K562 (cell line): ENCODE data around the gene CNTROB. TPM values are rescaled to one million over a fixed set of nuclear protein-coding genes. Genes with fewer than 3 reads are reported as not detected.

Source experiments
- ATAC-seq: fragments of 200-7000 bp; cut with Tn5 transposase; 3 replicates; pipeline ENCODE4 v1.9.1; 2020; ENCODE audit warnings: moderate library complexity
- BruUV-seq: library from RNA; stranded (reverse); fragments of 400-500 nt; replicated peaks from 2 replicates; lab custom pipeline; 2021; lab: Mats Ljungman, UMichigan
- CTCF ChIA-PET: fragments of 300-600 bp; formaldehyde crosslinking; extraction: SDS; loops from one replicate; lab custom pipeline; 2021; ENCODE audit warnings: low intra/inter-chr PET ratio; lab: Yijun Ruan, JAX
- POLR2A ChIA-PET: fragments of 300-600, 350-650 bp; sonication (Branson Sonifier 250); formaldehyde crosslinking; extraction: SDS; loops from one replicate; lab custom pipeline; 2021; ENCODE audit warnings: antibody characterized with exemption, inconsistent platforms; lab: Yijun Ruan, JAX
- DNase-seq, 4 experiments: peaks; one replicate each; pipeline versions ENCODE4 v3.0.0 to v3.0.0-alpha.2; 2011 to 2018; ENCODE audit warnings: low spot score in 3 of 4, mixed read lengths in 3 of 4; ENCODE audit errors: extremely low read depth in 1 of 4
- FAIRE-seq: peaks from 2 replicates; lab custom pipeline; 2011; peaks lifted over from hg19 to GRCh38; lab: Jason Lieb, UNC
- H2AFZ ChIP-seq: 2 replicates; pipeline ENCODE4 v1.6.0; 2011; ENCODE audit warnings: low read depth, low read length, control low read depth, inconsistent platforms
- H3K27ac ChIP-seq: fragments of 200-600 bp; 3 replicates; pipeline ENCODE4 v1.8.0; 2011; ENCODE audit warnings: low read depth, mild to moderate bottlenecking, control low read depth, inconsistent platforms, low read length, moderate library complexity, mixed read lengths; ENCODE audit errors: extremely low read depth
- H3K27me3 ChIP-seq, 2 experiments: fragments of 300-600 bp in 1 of 2; 2 replicates in 1 of 2; 3 replicates in 1 of 2; pipeline versions ENCODE4 v1.6.0 to v1.8.0; 2011; ENCODE audit warnings: inconsistent platforms in 2 of 2, low read length in 2 of 2, mild to moderate bottlenecking in 1 of 2, mixed read lengths in 1 of 2, moderate library complexity in 1 of 2; ENCODE audit not compliant: control insufficient read depth in 2 of 2, insufficient read depth in 2 of 2
- H3K36me3 ChIP-seq: fragments of 300-600 bp; 3 replicates; pipeline ENCODE4 v1.8.0; 2011; ENCODE audit warnings: mild to moderate bottlenecking, low read length, inconsistent platforms; ENCODE audit not compliant: control insufficient read depth, insufficient read depth
- H3K4me1 ChIP-seq, 2 experiments: fragments of 200-600 bp in 1 of 2; replicated peaks in 1 of 2; 2 replicates in 1 of 2; 3 replicates in 1 of 2; pipeline versions ENCODE4 v1.5.1 to v1.8.0; 2011; ENCODE audit warnings: inconsistent platforms in 2 of 2, low read length in 2 of 2, mild to moderate bottlenecking in 1 of 2, mixed read lengths in 1 of 2, moderate library complexity in 1 of 2; ENCODE audit not compliant: control insufficient read depth in 2 of 2, insufficient read depth in 2 of 2
- H3K4me2 ChIP-seq: 2 replicates; pipeline ENCODE4 v1.6.1; 2011; ENCODE audit warnings: low read length, control low read depth, inconsistent platforms, mixed read lengths; ENCODE audit not compliant: insufficient read depth
- H3K4me3 ChIP-seq: fragments of 200-600 bp; sonication (generic), shearing (Covaris generic); 2 replicates; pipeline ENCODE4 v1.5.1; 2016; ENCODE audit warnings: control low read depth, inconsistent platforms
- H3K79me2 ChIP-seq: fragments of 200-600 bp; 3 replicates; pipeline ENCODE4 v1.8.0; 2011; ENCODE audit warnings: low read length, inconsistent platforms; ENCODE audit not compliant: control insufficient read depth, insufficient read depth
- H3K9ac ChIP-seq, 2 experiments: 2 replicates each; pipeline versions ENCODE4 v1.6.0 to v1.6.1; 2011; ENCODE audit warnings: low read depth in 2 of 2, low read length in 2 of 2, control low read depth in 1 of 2, inconsistent platforms in 1 of 2, mild to moderate bottlenecking in 1 of 2, mixed read lengths in 1 of 2; ENCODE audit not compliant: insufficient read depth in 1 of 2
- H3K9me1 ChIP-seq: one replicate; pipeline ENCODE4 v1.6.0; 2011; ENCODE audit warnings: inconsistent platforms, mild to moderate bottlenecking, low read length, moderate library complexity; ENCODE audit not compliant: control insufficient read depth, insufficient read depth
- H3K9me3 ChIP-seq: replicated peaks from 2 replicates; pipeline ENCODE4 v1.5.1; 2011; ENCODE audit warnings: low read depth, low read length, inconsistent platforms; ENCODE audit not compliant: control insufficient read depth, insufficient read depth
- H4K20me1 ChIP-seq: replicated peaks from 2 replicates; pipeline ENCODE4 v1.6.1; 2011; ENCODE audit warnings: low read length, inconsistent platforms, mixed read lengths; ENCODE audit not compliant: control insufficient read depth, insufficient read depth
- EGR1 ChIP-seq: fragments of 450-650 bp; conservative IDR thresholded peaks from 2 replicates; pipeline ENCODE4 v1.6.1; 2017; ENCODE audit warnings: mild to moderate bottlenecking
- ELF1 ChIP-seq: fragments of 200-800 bp; sonication (Bioruptor generic); IDR thresholded peaks from 2 replicates; pipeline ENCODE4 v1.6.1; 2016; ENCODE audit warnings: missing genetic modification characterization, missing compliant biosample characterization
- MCM7 ChIP-seq, 2 experiments: fragments of 450-650 bp; IDR thresholded peaks; 2 replicates each; pipeline ENCODE4 v1.6.1; 2016 to 2018
- PHF8 ChIP-seq: fragments of 200-600 bp; sonication (generic); IDR thresholded peaks from 2 replicates; pipeline ENCODE4 v1.6.1; 2012; ENCODE audit warnings: mixed run types, mild to moderate bottlenecking, inconsistent platforms, low read length, moderate library complexity, borderline replicate concordance
- YY1 ChIP-seq, 3 experiments: IDR thresholded peaks; 2 replicates each; pipeline ENCODE4 v1.6.1; 2011; ENCODE audit warnings: low read length in 2 of 3, mild to moderate bottlenecking in 2 of 3, moderate library complexity in 2 of 3, borderline replicate concordance in 1 of 3, control low read depth in 1 of 3, low read depth in 1 of 3; ENCODE audit not compliant: insufficient read depth in 3 of 3, insufficient replicate concordance in 2 of 3, control insufficient read depth in 1 of 3, insufficient read length in 1 of 3; ENCODE audit errors: extremely low read depth in 1 of 3
- ZNF263 ChIP-seq: sonication (generic); formaldehyde crosslinking; IDR thresholded peaks from 2 replicates; pipeline ENCODE4 v1.8.0; 2022; ENCODE audit warnings: mild to moderate bottlenecking, missing genetic modification reagents, borderline replicate concordance
- WGBS: fragments of 100-300 bp; shearing (Covaris generic); methylation state at CpG from one replicate; pipeline ENCODE4 v1.1.6; 2016; ENCODE audit warnings: low coverage, mixed read lengths; ENCODE audit not compliant: insufficient coverage; ENCODE audit errors: missing lambda C conversion rate; 5-methylcytosine and 5-hydroxymethylcytosine counted together
- in situ Hi-C: fragments of 300-500 bp; cut with MboI; formaldehyde crosslinking; loops from 4 replicates; pipeline ENCODE4 v1.15.0; 2018; ENCODE audit warnings: inconsistent platforms, mixed read lengths
- intact Hi-C: fragments of 100-400 bp; cut with micrococcal nuclease; formaldehyde crosslinking; loops from 2 replicates; pipeline ENCODE4 v1.14.2; 2022
- polyA plus RNA-seq, 8 experiments: library from polyadenylated mRNA; depleted of rRNA in 4 of 8; stranded (reverse) in 5 of 8; unstranded in 3 of 8; fragments of >200 nt; fragmentation: Nextera tagmentation in 2 of 8; fragmentation: Illumina TruSeq in 1 of 8; extraction: Ambion mirVana in 2 of 8; extraction: Trizol in 1 of 8; gene quantifications; 2 replicates each; pipeline versions ENCODE4 v1.2.1 to v1.2.3, GENCODE V29; 2011 to 2014; ENCODE audit warnings: inconsistent platforms in 1 of 8, missing spikeins in 1 of 8
- total RNA-seq, 7 experiments: library from RNA; depleted of rRNA in 6 of 7; stranded (reverse); fragments of >200 nt in 6 of 7; fragmentation: Illumina TruSeq in 2 of 7; extraction: Trizol in 2 of 7; gene quantifications; 2 replicates each; pipeline versions ENCODE4 v1.2.1 to v1.2.3, GENCODE V29; 2011 to 2021; ENCODE audit warnings: low replicate concordance in 1 of 7
- TF ChIP-seq, protein P1 (sequence below), 3 experiments: fragments of 200-800 bp in 1 of 3; sonication (Bioruptor generic) in 1 of 3; sonication (generic) in 1 of 3; formaldehyde crosslinking in 1 of 3; IDR thresholded peaks; 2 replicates each; pipeline versions ENCODE4 v1.6.1 to v1.8.0; 2016 to 2022; ENCODE audit warnings: mild to moderate bottlenecking in 2 of 3, missing compliant biosample characterization in 2 of 3, missing genetic modification characterization in 2 of 3, missing genetic modification reagents in 1 of 3
- TF ChIP-seq, protein P2 (sequence below): fragments of 200-800 bp; sonication (Bioruptor generic); IDR thresholded peaks from 2 replicates; pipeline ENCODE4 v1.6.1; 2017; ENCODE audit warnings: missing genetic modification characterization, missing compliant biosample characterization
- TF ChIP-seq, protein P3 (sequence below), 2 experiments: fragments of 200-800 bp in 1 of 2; sonication (Bioruptor generic) in 1 of 2; sonication (generic) in 1 of 2; formaldehyde crosslinking in 1 of 2; IDR thresholded peaks in 1 of 2; conservative IDR thresholded peaks in 1 of 2; 2 replicates each; pipeline versions ENCODE4 v1.5.0 to v1.6.1; 2016 to 2020; ENCODE audit warnings: missing compliant biosample characterization in 1 of 2, missing genetic modification characterization in 1 of 2, missing genetic modification reagents in 1 of 2

The CNTROB gene
- total and polyA plus RNA-seq, 9 of the 15 experiments (the other 6 are each of a cell fraction or from before 2014, with no cell fraction given), result 1.9 to 33.3 (median 23.0) TPM

DNA sequence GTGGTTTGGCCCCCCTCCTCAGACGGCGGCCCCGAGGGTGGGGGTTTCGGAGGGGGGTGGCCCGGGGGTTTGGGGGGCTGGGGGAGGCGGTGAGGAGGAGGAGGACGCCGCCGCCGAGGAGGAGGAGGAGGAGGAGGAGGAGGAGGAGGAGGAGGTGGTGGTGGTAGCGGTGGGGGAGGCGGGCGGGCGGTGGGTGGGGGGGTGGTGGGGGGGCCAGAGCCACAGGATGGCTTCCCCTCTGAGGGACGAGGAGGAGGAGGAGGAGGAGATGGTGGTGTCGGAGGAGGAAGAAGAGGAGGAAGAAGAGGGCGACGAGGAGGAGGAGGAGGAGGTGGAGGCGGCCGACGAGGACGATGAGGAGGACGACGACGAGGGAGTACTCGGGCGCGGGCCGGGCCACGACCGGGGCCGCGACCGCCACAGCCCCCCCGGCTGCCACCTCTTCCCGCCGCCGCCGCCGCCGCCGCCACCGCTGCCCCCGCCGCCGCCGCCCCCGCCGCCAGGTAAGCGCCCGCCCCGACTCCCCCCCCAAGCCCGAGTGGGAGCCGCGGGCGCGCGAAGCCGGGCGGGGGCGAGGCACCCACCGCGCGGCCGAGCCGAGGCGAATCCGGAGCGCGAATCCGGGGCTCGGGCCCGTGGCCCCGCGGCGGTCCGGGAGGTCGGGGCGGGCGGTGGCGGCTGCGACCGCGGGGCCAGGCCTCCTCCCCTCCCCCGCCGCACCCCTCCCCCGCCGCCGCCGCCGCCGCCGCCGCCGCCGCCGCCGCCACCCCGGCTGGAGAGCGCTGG, 47.2 kb upstream of the CNTROB start:
- ChIA-PET POLR2A (no interaction called here), CTCF (no interaction called here)
- WGBS, result no CpG with 5 or more reads among the region's 100 CpGs
- BruUV-seq, result no TSS peak
- FAIRE-seq (no peak), DNase-seq (peak; percentile 25 to 64 (median 50)), ATAC-seq (no peak)
- Histone ChIP-seq H3K79me2 (peaks cover 59% of the 10 kb centered on the region), H3K9me1 (peaks cover 3% of the 10 kb centered on the region), H3K4me1 (peaks cover 38 to 46% of the 10 kb centered on the region in 2 experiments), H3K4me2 (peak overlapping the region; percentile 65; the same call in 1 of the 2 replicates), H4K20me1 (no peaks in the 10 kb centered on the region; the same call in 1 of the 2 replicates), H3K4me3 (peak overlapping the region; percentile 66), H3K27ac (peak overlapping the region; percentile 97), H3K36me3 (peaks cover 25% of the 10 kb centered on the region; the same call in 1 of the 3 replicates), H3K9me3 (no peaks in the 10 kb centered on the region), H3K27me3 (no peaks in the 10 kb centered on the region), H2AFZ (no peak overlapping the region), H3K9ac (peak overlapping the region in 1 of 2 experiments; percentile 97; a peak in 2 of 4 replicates)
- in situ Hi-C loops (no loop called here), intact Hi-C loops (no loop called here)
- TF ChIP-seq ELF1 (tag), result no peak
- TF ChIP-seq MCM7 (IDR thresholded peaks at IDR 0.05), result no peak
- 0 out of 2 replicates have a peak, but pooled peaks have one; percentile 13 for TF ChIP-seq PHF8
- peak; percentile 48 for TF ChIP-seq EGR1
- TF ChIP-seq, protein P1, sequence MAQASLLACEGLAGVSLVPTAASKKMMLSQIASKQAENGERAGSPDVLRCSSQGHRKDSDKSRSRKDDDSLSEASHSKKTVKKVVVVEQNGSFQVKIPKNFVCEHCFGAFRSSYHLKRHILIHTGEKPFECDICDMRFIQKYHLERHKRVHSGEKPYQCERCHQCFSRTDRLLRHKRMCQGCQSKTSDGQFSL (CRISPR knock-in tag; IDR thresholded peaks at IDR 0.05), result peak; percentile 88
- TF ChIP-seq, protein P1 (tag; IDR thresholded peaks at IDR 0.05), result peak in 1 of 2 experiments; percentile 29; a peak in 1 of 4 replicates
- peak; percentile 88 for TF ChIP-seq ZNF263
- peak in 1 of 3 experiments; percentile 20 for TF ChIP-seq YY1 (IDR thresholded peaks at IDR 0.05; ENCODE audit: borderline replicate concordance in 1 of 3, control insufficient read depth in 1 of 3, extremely low read depth in 1 of 3, insufficient read depth in 3 of 3, insufficient read length in 1 of 3, insufficient replicate concordance in 2 of 3, low read depth in 1 of 3, low read length in 2 of 3)
- TF ChIP-seq, protein P2, sequence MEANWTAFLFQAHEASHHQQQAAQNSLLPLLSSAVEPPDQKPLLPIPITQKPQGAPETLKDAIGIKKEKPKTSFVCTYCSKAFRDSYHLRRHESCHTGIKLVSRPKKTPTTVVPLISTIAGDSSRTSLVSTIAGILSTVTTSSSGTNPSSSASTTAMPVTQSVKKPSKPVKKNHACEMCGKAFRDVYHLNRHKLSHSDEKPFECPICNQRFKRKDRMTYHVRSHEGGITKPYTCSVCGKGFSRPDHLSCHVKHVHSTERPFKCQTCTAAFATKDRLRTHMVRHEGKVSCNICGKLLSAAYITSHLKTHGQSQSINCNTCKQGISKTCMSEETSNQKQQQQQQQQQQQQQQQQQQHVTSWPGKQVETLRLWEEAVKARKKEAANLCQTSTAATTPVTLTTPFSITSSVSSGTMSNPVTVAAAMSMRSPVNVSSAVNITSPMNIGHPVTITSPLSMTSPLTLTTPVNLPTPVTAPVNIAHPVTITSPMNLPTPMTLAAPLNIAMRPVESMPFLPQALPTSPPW (CRISPR knock-in tag), result peak; percentile 68; the same call in 1 of the 2 replicates
- TF ChIP-seq, protein P3, sequence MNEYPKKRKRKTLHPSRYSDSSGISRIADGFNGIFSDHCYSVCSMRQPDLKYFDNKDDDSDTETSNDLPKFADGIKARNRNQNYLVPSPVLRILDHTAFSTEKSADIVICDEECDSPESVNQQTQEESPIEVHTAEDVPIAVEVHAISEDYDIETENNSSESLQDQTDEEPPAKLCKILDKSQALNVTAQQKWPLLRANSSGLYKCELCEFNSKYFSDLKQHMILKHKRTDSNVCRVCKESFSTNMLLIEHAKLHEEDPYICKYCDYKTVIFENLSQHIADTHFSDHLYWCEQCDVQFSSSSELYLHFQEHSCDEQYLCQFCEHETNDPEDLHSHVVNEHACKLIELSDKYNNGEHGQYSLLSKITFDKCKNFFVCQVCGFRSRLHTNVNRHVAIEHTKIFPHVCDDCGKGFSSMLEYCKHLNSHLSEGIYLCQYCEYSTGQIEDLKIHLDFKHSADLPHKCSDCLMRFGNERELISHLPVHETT (CRISPR knock-in tag; conservative IDR thresholded peaks at IDR 0.05 in 1 of 2, IDR thresholded peaks at IDR 0.05 in 1 of 2), result 0 out of 4 replicates have a peak, but pooled peaks of 1 of the 2 experiments have one; percentile 83
